Naive thymus-derived CD8-positive, alpha-beta T cell (primary cell): ENCODE data around the gene HNRNPDL. TPM values are rescaled to one million over a fixed set of nuclear protein-coding genes. Genes with fewer than 3 reads are reported as not detected.

Experiments used
- ATAC-seq, 2 donors: fragments of 150-1000 bp; cut with Tn5 transposase in 1 of 2; sonication (Bioruptor Pico), chemical (Tn5 transposase) in 1 of 2; 1 replicate in 1 of 2; 2 replicates in 1 of 2; pipeline ENCODE4 v1.10.0; 2021; ENCODE audit warnings: mild to moderate bottlenecking in 2 of 2, moderate library complexity in 2 of 2
- POLR2A ChIA-PET: fragments of 350-600 bp; sonication (Branson Sonifier 250); formaldehyde crosslinking; loops from one replicate; lab custom pipeline; 2021; ENCODE audit warnings: antibody characterized with exemption; lab: Charles Lee
- DNase-seq, 10 donors: peaks; one replicate each; pipeline versions ENCODE4 v3.0.0 to v3.0.0-alpha.2; 2020 to 2022
- H3K27ac Mint-ChIP-seq, 10 donors: one replicate each; pipeline ENCODE4 v1.8.0; 2020 to 2022; ENCODE audit warnings: mild to moderate bottlenecking in 10 of 10, mixed read lengths in 10 of 10, moderate library complexity in 4 of 10, inconsistent platforms in 1 of 10
- H3K27me3 Mint-ChIP-seq, 5 donors: one replicate each; pipeline ENCODE4 v1.8.0; 2021 to 2022; ENCODE audit warnings: mixed read lengths in 5 of 5
- H3K36me3 Mint-ChIP-seq, 3 donors: one replicate each; pipeline ENCODE4 v1.8.0; 2020 to 2022; ENCODE audit warnings: mixed read lengths in 3 of 3, mild to moderate bottlenecking in 2 of 3, inconsistent platforms in 1 of 3
- H3K4me1 Mint-ChIP-seq, 4 donors: one replicate each; pipeline ENCODE4 v1.8.0; 2021 to 2022; ENCODE audit warnings: mixed read lengths in 4 of 4
- H3K4me3 Mint-ChIP-seq, 10 donors: one replicate each; pipeline ENCODE4 v1.8.0; 2020 to 2022; ENCODE audit warnings: mild to moderate bottlenecking in 10 of 10, mixed read lengths in 10 of 10, moderate library complexity in 6 of 10, inconsistent platforms in 1 of 10
- H3K9me3 Mint-ChIP-seq, 9 donors: one replicate each; pipeline ENCODE4 v1.8.0; 2020 to 2022; ENCODE audit warnings: mixed read lengths in 9 of 9, mild to moderate bottlenecking in 3 of 9, inconsistent platforms in 1 of 9, moderate library complexity in 1 of 9
- polyA plus RNA-seq, 3 donors: library from polyadenylated mRNA; unstranded; fragments of 300-500 nt; fragmentation: Illumina TruSeq; gene quantifications; one replicate each; pipeline ENCODE4 v1.2.3, GENCODE V29; 2021
- total RNA-seq, 8 experiments: library from RNA in 2 of 8; stranded (reverse) in 2 of 8; gene quantifications; one replicate each; pipeline ENCODE4 v1.2.3 and lab custom pipeline; 2021 to 2026

HNRNPDL gene
- total and polyA plus RNA-seq, 5 experiments from 2014 or later, result 240 to 486 (median 302) TPM

DNA sequence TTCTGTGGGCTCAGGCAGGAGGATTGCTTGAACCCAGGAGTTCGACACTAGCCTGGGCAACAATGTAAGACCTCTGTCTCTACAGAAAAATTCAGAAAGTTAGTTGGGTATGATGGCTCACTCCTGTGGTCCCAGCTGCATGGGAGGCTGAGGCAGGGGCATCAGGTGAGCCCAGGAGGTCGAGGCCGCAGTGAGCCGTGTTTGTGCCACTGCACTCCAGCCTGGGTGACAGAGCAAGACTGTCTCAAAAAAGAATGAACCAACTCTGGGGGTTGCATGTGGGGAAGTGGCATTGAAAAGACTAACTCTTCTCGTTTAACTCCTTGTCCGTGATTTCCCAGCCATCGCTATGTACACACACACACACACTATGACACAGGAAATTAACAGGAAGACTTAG, 27.0 kb upstream of the HNRNPDL start:
- DNase-seq (no peak), ATAC-seq (no peak)
- Mint-ChIP-seq H3K27ac (peak overlapping the region in 3 of 10 donors; percentile 18 to 41 (median 31)), H3K36me3 (peaks cover 0 to 89% (median 5%) of the 10 kb centered on the region in 3 donors), H3K4me3 (no peak overlapping the region), H3K4me1 (peaks cover 0 to 3% (median under 1%) of the 10 kb centered on the region in 4 donors), H3K27me3 (no peaks in the 10 kb centered on the region), H3K9me3 (no peaks in the 10 kb centered on the region)
- POLR2A ChIA-PET, result no interaction called here

DNA sequence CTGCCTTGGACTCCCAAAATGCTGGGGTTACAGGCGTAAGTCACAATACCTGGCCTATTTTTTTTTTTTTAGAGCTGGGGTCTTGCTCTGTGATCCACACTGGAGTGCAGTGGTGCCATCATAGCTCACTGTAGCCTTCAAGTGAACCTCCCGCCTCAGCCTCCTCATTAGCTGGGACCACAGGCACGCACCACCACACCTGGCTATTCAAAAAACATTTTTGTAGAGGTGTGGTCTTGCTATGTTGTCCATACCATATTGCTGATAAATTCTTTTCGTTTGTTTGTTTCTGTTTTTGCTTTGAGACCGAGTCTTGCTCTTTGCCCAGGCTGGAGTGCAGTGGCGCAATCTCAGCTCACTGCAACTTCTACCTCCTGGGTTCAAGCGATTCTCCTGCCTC, 21.8 kb upstream of the HNRNPDL start:
- H3K4me1 Mint-ChIP-seq, result peaks cover 0 to 10% (median 7%) of the 10 kb centered on the region in 4 donors
- POLR2A ChIA-PET, result interaction anchor here (0.7 kb wide), 1 partner anchor 22 kb away, joined by 3 read pairs; the partner anchor contains the start of gene HNRNPDL
- DNase-seq (no peak), ATAC-seq (no peak)
- H3K27ac Mint-ChIP-seq, result no peak overlapping the region
- H3K27me3 Mint-ChIP-seq, result no peaks in the 10 kb centered on the region
- H3K4me3 Mint-ChIP-seq, result no peak overlapping the region
- H3K36me3 Mint-ChIP-seq, result peaks cover 7 to 90% (median 22%) of the 10 kb centered on the region in 3 donors
- H3K9me3 Mint-ChIP-seq, result no peaks in the 10 kb centered on the region

DNA sequence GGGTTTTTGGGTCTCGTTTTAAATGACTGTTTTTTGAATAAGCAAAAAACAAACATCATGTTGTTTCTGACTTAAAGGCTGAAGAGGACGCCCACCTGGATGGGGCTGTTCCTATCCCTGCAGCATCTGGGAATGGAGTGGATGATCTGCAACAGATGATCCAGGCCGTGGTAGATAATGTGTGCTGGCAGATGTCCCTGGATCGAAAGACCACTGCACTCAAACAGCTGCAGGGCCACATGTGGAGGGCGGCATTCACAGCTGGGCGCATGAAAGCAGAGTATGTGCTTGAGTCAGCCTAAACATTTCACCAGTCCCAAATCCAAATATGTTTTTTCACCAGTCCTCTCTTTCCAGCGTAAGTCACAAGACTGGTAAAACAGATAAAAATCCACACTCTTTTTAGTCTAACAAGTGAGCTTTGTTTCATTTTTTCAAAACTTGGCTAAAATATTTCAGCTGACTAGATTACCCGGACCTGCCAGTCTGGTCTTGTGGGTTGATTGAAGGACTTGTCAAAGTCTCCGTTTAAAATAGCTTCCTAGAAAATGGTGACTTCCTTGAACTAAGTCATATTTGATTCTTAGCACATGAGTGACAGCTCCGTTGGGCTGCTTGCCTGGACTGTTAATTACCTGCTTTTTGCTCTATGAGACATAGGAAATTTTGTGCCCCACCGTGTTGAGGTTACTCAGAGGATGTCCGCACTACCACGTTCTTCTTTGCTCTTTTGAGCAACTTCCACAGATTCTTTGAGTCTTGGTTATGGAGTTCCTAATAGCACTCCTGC, 20.9 kb upstream of the HNRNPDL start:
- ATAC-seq (no peak), DNase-seq (no peak)
- Mint-ChIP-seq H3K4me3 (no peak overlapping the region), H3K27me3 (no peaks in the 10 kb centered on the region), H3K27ac (peak overlapping the region in 2 of 10 donors; percentile 34 to 46), H3K9me3 (no peaks in the 10 kb centered on the region), H3K36me3 (peaks cover 7 to 86% (median 22%) of the 10 kb centered on the region in 3 donors), H3K4me1 (peaks cover 0 to 11% (median 8%) of the 10 kb centered on the region in 4 donors)
- POLR2A ChIA-PET, result interaction anchor here (1.3 kb wide), 1 partner anchor 21 kb away, joined by 4 read pairs; no protein-coding TSS in a partner anchor

DNA sequence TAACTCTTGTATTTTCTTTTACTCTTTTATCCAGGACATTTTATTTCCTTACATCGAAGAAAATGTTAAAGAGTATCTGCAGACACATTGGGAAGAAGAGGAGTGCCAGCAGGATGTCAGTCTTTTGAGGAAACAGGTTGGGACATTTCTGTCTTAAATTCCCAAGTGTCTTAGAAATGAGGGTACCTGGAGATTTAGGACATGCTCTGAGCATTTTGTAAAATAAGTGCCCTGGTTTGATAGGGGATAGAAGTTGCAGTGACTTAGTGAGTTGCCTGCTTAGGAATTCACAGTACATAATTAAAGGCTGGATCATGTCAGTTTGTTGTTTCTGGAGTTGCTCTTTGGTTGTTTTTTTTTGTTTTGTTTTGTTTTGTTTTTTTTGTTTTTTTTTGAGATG, 17.6 kb upstream of the HNRNPDL start:
- ATAC-seq (no peak), DNase-seq (no peak)
- H3K9me3 Mint-ChIP-seq, result no peaks in the 10 kb centered on the region
- peaks cover 7 to 27% (median 16%) of the 10 kb centered on the region in 4 donors for H3K4me1 Mint-ChIP-seq
- H3K27me3 Mint-ChIP-seq, result no peaks in the 10 kb centered on the region
- POLR2A ChIA-PET, result no interaction called here
- peak overlapping the region in 4 of 10 donors; percentile 28 to 55 (median 42) for H3K27ac Mint-ChIP-seq
- peaks cover 7 to 61% (median 19%) of the 10 kb centered on the region in 3 donors for H3K36me3 Mint-ChIP-seq
- no peak overlapping the region for H3K4me3 Mint-ChIP-seq

DNA sequence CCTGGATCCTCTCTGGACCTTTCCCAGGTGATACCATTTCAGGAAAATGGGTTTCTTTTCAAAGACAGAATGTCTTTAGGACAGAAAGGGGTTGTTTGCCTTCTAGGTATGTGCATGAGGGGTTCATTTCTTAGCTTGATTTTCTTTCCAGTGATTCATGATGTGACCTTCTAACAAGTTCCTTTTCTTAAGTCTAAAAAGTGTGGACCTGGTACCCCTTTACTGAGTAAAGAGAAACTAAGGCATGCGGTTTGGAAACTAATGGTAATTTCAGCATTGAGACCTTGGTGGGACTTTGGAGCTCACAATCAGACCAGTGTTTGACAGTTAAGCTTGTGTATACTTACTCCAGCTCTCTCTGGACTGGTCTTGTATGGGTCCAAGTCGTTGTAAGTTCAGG, 8.8 kb upstream of the HNRNPDL start:
- Mint-ChIP-seq H3K4me1 (peaks cover 30 to 77% (median 69%) of the 10 kb centered on the region in 4 donors), H3K27me3 (no peaks in the 10 kb centered on the region), H3K9me3 (no peaks in the 10 kb centered on the region), H3K4me3 (no peak overlapping the region), H3K27ac (peak overlapping the region in 2 of 10 donors; percentile 0 to 3), H3K36me3 (peaks cover 0 to 33% (median 6%) of the 10 kb centered on the region in 3 donors)
- DNase-seq (no peak), ATAC-seq (no peak)
- POLR2A ChIA-PET, result interaction anchor here (1.1 kb wide), 1 partner anchor 10 kb away, joined by 4 read pairs; no protein-coding TSS in a partner anchor

DNA sequence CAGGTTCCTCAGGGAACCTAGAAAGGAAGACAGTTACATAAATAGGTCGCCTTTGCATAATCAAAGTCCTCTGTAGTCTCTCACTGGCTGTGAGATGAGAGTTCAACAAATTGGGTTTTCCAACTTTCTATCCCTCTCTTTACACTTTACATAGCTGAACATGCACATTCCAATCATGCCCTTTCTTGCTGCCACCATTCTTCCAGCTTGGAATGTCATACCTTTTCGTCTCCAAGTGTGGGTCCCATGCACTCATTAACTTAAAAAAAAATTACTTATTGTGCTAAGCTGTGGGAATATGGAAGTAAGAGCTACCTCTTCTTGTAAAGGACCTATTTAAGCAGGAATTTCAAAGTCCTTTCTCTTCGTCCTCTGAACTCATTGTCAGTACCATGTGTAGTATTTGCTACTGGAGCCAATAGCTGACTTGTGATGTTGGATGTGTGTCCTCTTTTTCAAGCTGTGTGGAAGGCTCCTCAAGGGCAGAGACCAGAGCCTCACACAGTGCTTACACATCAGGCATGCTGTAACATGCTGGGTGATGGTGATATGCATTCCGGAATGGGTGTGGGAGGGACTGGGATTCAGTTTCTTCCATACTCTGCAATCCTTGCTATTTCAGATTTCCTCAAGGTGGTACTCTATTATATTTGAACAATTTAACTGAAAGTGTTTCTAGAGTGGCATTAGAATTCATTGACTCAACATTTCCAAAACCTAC, 7.2 kb upstream of the HNRNPDL start:
- peak overlapping the region in 2 of 10 donors; percentile 36 to 58 for H3K4me3 Mint-ChIP-seq
- peaks cover 31 to 86% (median 82%) of the 10 kb centered on the region in 4 donors for H3K4me1 Mint-ChIP-seq
- H3K36me3 Mint-ChIP-seq, result peaks cover 0 to 37% (median 3%) of the 10 kb centered on the region in 3 donors
- no peak for ATAC-seq
- H3K27me3 Mint-ChIP-seq, result no peaks in the 10 kb centered on the region
- peak overlapping the region in 7 of 10 donors; percentile 9 to 82 (median 42) for H3K27ac Mint-ChIP-seq
- no peaks in the 10 kb centered on the region for H3K9me3 Mint-ChIP-seq
- no peak for DNase-seq
- POLR2A ChIA-PET, result no interaction called here

DNA sequence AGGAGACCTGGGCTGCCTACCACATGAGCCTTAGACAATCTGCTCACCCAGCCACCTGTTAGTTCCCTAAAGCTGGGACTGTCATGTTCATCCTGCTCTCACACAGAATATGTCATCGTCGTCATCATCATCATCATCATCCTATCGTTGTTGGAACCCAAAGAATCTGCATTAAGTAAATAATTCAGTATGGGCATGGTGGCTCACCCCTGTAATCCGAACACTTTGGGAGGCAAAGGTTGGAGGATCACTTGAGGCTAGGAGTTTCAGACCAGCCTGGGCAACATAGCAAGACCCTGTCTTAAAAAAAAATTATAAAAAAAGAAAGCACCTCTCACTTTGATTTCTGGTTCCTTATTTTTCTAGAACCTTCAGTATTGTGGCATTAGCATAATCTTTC, 6.5 kb upstream of the HNRNPDL start:
- POLR2A ChIA-PET, result interaction anchor here (1.0 kb wide), 1 partner anchor 17 kb away, joined by 3 read pairs; no protein-coding TSS in a partner anchor
- H3K36me3 Mint-ChIP-seq, result peaks cover 0 to 32% (median 3%) of the 10 kb centered on the region in 3 donors

DNA sequence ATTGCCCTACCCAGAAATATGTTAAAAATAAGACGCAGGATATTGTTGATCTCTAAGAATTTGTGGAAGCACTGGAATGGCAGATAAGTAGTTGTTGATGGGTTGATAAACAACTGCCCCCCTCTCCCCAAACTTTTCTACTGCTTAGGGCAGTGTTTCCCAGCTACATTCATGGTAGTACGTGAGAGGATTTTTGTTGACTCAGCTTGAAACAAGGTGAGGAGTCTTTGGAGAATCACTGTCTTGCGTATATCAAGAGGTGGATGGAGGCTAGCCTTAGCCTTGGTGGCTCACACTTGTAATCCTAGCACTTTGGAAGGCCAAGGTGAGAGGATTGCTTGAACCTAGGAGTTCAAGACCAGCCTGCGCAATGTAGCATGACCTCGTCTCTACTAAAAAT, 5.9 kb upstream of the HNRNPDL start:
- H3K27ac Mint-ChIP-seq, result peak overlapping the region in 3 of 10 donors; percentile 15 to 43 (median 27)
- DNase-seq, result no peak

More for the DNA sequence above, 6.5 kb upstream of the HNRNPDL start:
- peaks cover 31 to 89% (median 79%) of the 10 kb centered on the region in 4 donors for H3K4me1 Mint-ChIP-seq
- ATAC-seq, result no peak
- H3K9me3 Mint-ChIP-seq, result no peaks in the 10 kb centered on the region
- no peak overlapping the region for H3K4me3 Mint-ChIP-seq
- H3K27me3 Mint-ChIP-seq, result no peaks in the 10 kb centered on the region
- DNase-seq, result no peak
- H3K27ac Mint-ChIP-seq, result peak overlapping the region in 4 of 10 donors; percentile 9 to 43 (median 20)

DNA sequence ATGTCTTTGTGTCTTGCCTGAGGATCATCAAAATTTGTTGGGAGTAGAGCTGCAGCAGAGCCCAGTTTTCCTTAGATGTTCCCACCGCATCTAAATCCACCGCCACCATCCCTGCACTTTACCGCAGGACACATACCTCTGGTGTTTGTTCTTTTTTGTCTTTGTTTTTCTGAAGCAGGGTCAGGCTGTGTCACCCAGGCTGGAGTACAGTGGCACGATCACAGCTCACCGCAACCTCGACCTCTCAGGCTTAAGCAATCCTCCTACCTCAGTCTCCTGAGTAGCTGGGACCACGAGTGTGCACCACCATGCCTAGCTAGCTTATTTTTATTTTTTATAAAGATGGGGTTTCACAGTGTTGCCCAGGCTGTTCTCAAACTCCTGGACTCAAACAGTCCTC, 4.7 kb upstream of the HNRNPDL start:
- DNase-seq, result no peak
- Mint-ChIP-seq H3K4me1 (peaks cover 31 to 83% (median 72%) of the 10 kb centered on the region in 4 donors), H3K27me3 (no peaks in the 10 kb centered on the region), H3K36me3 (peaks cover 0 to 32% (median 3%) of the 10 kb centered on the region in 3 donors), H3K9me3 (no peaks in the 10 kb centered on the region), H3K4me3 (peak overlapping the region in 1 of 10 donors; percentile 24), H3K27ac (peak overlapping the region in 1 of 10 donors; percentile 21)
- POLR2A ChIA-PET, result interaction anchor here (0.5 to 1.7 kb wide), 2 partner anchors 61 to 467 kb away, joined by 4 to 6 read pairs; partner anchors contain the start of gene HNRNPD
- ATAC-seq, result no peak

More for the DNA sequence above, 5.9 kb upstream of the HNRNPDL start:
- no peaks in the 10 kb centered on the region for H3K9me3 Mint-ChIP-seq
- H3K36me3 Mint-ChIP-seq, result peaks cover 0 to 32% (median 3%) of the 10 kb centered on the region in 3 donors
- peaks cover 34 to 89% (median 79%) of the 10 kb centered on the region in 4 donors for H3K4me1 Mint-ChIP-seq
- no peak for ATAC-seq
- no peaks in the 10 kb centered on the region for H3K27me3 Mint-ChIP-seq
- POLR2A ChIA-PET, result interaction anchor here (1.0 to 1.7 kb wide), 2 partner anchors 16 to 62 kb away, joined by 3 to 6 read pairs; partner anchors contain the start of gene HNRNPD
- H3K4me3 Mint-ChIP-seq, result no peak overlapping the region

DNA sequence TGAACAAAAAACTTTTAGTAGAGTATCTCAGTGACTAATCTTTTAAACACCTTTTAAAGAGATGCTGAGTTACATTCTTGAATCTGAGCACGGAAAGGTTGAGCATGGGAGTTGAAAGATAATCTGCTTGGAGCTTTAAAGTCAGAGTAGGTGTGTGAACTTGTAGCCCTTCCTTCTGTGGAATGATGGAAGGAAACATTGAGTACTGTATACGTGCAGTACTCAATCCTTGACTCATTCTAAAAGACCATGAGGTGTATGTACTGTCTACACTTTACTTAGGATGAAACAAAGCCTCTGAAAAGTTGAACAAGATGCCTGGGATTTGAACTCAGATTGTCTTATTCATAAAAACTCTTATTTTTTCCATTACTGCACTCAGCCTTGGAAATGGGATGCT, 3.5 kb upstream of the HNRNPDL start:
- Mint-ChIP-seq H3K4me3 (peak overlapping the region in 1 of 10 donors; percentile 30), H3K27ac (peak overlapping the region in 1 of 10 donors; percentile 7), H3K27me3 (peaks cover 0 to 4% (median 0%) of the 10 kb centered on the region in 5 donors), H3K4me1 (peaks cover 29 to 73% (median 64%) of the 10 kb centered on the region in 4 donors), H3K9me3 (peaks cover 0 to 2% (median 0%) of the 10 kb centered on the region in 9 donors), H3K36me3 (peaks cover 0 to 36% (median 5%) of the 10 kb centered on the region in 3 donors)
- DNase-seq (no peak), ATAC-seq (no peak)
- POLR2A ChIA-PET, result no interaction called here

DNA sequence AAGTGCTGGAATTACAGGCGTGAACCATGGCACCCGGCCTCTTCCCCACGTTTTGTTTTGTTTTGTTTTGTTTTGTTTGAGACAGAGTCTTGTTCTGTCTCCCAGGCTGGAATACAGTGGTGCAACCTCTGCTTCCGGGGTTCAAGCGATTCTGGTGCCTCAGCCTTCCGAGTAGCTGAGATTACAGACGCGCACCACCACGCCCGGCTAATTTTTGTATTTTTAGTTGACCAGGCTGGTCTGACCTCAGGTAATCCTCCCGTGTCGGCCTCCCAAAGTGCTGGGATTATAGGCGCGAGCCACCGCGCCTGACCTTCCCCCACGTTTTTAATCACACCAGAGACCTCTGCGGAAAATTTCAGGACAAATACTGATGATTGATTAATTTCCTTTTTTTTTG, 2.3 kb upstream of the HNRNPDL start:
- H3K36me3 Mint-ChIP-seq, result peaks cover 10 to 42% (median 11%) of the 10 kb centered on the region in 3 donors
- POLR2A ChIA-PET, result interaction anchor here (0.9 kb wide), 1 partner anchor 50 kb away, joined by 3 read pairs; no protein-coding TSS in a partner anchor
- peak overlapping the region in 6 of 10 donors; percentile 7 to 44 (median 14) for H3K27ac Mint-ChIP-seq
- ATAC-seq (no peak), DNase-seq (no peak)
- peaks cover 0 to 4% (median 0%) of the 10 kb centered on the region in 5 donors for H3K27me3 Mint-ChIP-seq
- peaks cover 0 to 2% (median 0%) of the 10 kb centered on the region in 9 donors for H3K9me3 Mint-ChIP-seq
- peak overlapping the region in 7 of 10 donors; percentile 29 to 98 (median 40) for H3K4me3 Mint-ChIP-seq
- peaks cover 28 to 76% (median 64%) of the 10 kb centered on the region in 4 donors for H3K4me1 Mint-ChIP-seq

DNA sequence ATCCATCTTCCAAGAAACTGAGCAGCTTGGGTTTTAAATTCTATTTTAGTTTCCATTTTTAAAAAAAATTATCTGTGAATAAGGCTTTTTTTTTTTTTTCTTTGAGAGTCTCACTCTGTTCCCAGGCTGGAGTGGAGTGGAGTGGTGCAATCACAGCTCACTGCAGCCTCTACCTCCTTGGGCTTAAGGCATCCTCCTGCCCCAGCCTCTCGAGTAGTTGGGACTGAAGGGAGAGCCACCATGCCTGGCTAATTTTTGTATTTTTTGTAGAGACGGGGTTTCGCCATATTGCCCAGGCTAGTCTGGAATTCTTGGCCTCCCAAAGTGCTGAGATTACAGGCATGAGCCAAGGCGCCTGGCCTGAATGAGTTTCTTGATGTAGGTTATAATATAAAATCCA, 1.6 kb upstream of the HNRNPDL start:
- H3K9me3 Mint-ChIP-seq, result peaks cover 0 to 2% (median 0%) of the 10 kb centered on the region in 9 donors
- H3K4me1 Mint-ChIP-seq, result peaks cover 25 to 76% (median 63%) of the 10 kb centered on the region in 4 donors
- ATAC-seq (no peak), DNase-seq (no peak)
- peaks cover 13 to 43% (median 15%) of the 10 kb centered on the region in 3 donors for H3K36me3 Mint-ChIP-seq
- H3K27ac Mint-ChIP-seq, result peak overlapping the region in 6 of 10 donors; percentile 14 to 99 (median 96)
- H3K4me3 Mint-ChIP-seq, result peak overlapping the region in 9 of 10 donors; percentile 40 to 100 (median 98)
- H3K27me3 Mint-ChIP-seq, result peaks cover 0 to 4% (median 0%) of the 10 kb centered on the region in 5 donors
- POLR2A ChIA-PET, result interaction anchor here (0.7 to 4.9 kb wide), 5 partner anchors 8 to 581 kb away, joined by 3 to 193 read pairs (median 3); partner anchors contain the start of gene HNRNPD
